GM23338 (cell line): ENCODE results near the gene ANTXR2. TPM values are rescaled to one million over a fixed set of nuclear protein-coding genes. Genes with fewer than 3 reads are reported as not detected.

Experiments
- ATAC-seq: fragments of 200-7000 bp; cut with Tn5 transposase; 3 replicates; pipeline ENCODE4 v1.9.1; 2020
- DNase-seq: peaks from one replicate; pipeline ENCODE4 v3.0.0-alpha.2; 2015; ENCODE audit warnings: low spot score
- H2AFZ ChIP-seq: fragments of 200-600 bp; sonication (generic); 2 replicates; pipeline ENCODE4 v1.8.0; 2016; ENCODE audit warnings: antibody characterized with exemption, mild to moderate bottlenecking, moderate library complexity
- H3F3A ChIP-seq: fragments of 200-600 bp; sonication (generic); replicated peaks from 2 replicates; pipeline ENCODE4 v1.8.0; 2017; ENCODE audit warnings: antibody characterized with exemption, mixed run types, low read depth
- H3K27ac ChIP-seq: fragments of 200-600 bp; sonication (generic); 2 replicates; pipeline ENCODE4 v1.6.1; 2016; ENCODE audit warnings: low read depth
- H3K27me3 ChIP-seq: fragments of 200-600 bp; sonication (generic); 2 replicates; pipeline ENCODE4 v1.8.0; 2016; ENCODE audit warnings: mild to moderate bottlenecking, mixed run types, moderate library complexity; ENCODE audit not compliant: insufficient read depth
- H3K36me3 ChIP-seq: fragments of 200-600 bp; sonication (generic); 2 replicates; pipeline ENCODE4 v1.8.0; 2016; ENCODE audit warnings: mild to moderate bottlenecking; ENCODE audit not compliant: insufficient read depth
- H3K4me1 ChIP-seq: fragments of 200-600 bp; sonication (generic); 2 replicates; pipeline ENCODE4 v1.8.0; 2016; ENCODE audit warnings: mild to moderate bottlenecking, moderate library complexity; ENCODE audit not compliant: insufficient read depth
- H3K4me2 ChIP-seq: fragments of 200-600 bp; sonication (generic); 2 replicates; pipeline ENCODE4 v1.7.1; 2017; ENCODE audit warnings: mixed run types
- H3K4me3 ChIP-seq: fragments of 200-600 bp; sonication (generic); 2 replicates; pipeline ENCODE4 v1.6.1; 2016; ENCODE audit warnings: mixed run types
- H3K79me2 ChIP-seq: fragments of 200-600 bp; sonication (generic); replicated peaks from 2 replicates; pipeline ENCODE4 v1.8.0; 2017; ENCODE audit warnings: mild to moderate bottlenecking; ENCODE audit not compliant: insufficient read depth
- H3K9me2 ChIP-seq: fragments of 200-600 bp; sonication (generic); 2 replicates; pipeline ENCODE4 v1.8.0; 2017; ENCODE audit not compliant: insufficient read depth
- H4K20me1 ChIP-seq: fragments of 200-600 bp; sonication (generic); replicated peaks from 2 replicates; pipeline ENCODE4 v1.8.0; 2017; ENCODE audit warnings: mild to moderate bottlenecking; ENCODE audit not compliant: insufficient read depth
- H3K27ac Mint-ChIP-seq: 2 replicates; pipeline ENCODE4 v1.8.0; 2020; ENCODE audit warnings: inconsistent platforms, mild to moderate bottlenecking, moderate library complexity, mixed read lengths
- H3K27me3 Mint-ChIP-seq: 3 replicates; pipeline ENCODE4 v1.8.0; 2022; ENCODE audit warnings: low read depth, mild to moderate bottlenecking, moderate library complexity, mixed read lengths, inconsistent platforms; ENCODE audit not compliant: insufficient read depth, poor library complexity
- H3K36me3 Mint-ChIP-seq: 3 replicates; pipeline ENCODE4 v1.8.0; 2021; ENCODE audit warnings: low read depth, mild to moderate bottlenecking, inconsistent platforms, moderate library complexity, mixed read lengths
- H3K4me1 Mint-ChIP-seq: 3 replicates; pipeline ENCODE4 v1.8.0; 2020; ENCODE audit warnings: mild to moderate bottlenecking, inconsistent platforms, mixed read lengths
- H3K4me3 Mint-ChIP-seq: 3 replicates; pipeline ENCODE4 v1.8.0; 2021; ENCODE audit warnings: moderate library complexity, mild to moderate bottlenecking, inconsistent platforms, mixed read lengths
- H3K9me3 Mint-ChIP-seq: 3 replicates; pipeline ENCODE4 v1.8.0; 2020; ENCODE audit warnings: moderate library complexity, mild to moderate bottlenecking, inconsistent platforms, mixed read lengths
- CREB1 ChIP-seq: fragments of 250-450 bp; sonication (Bioruptor Pico); IDR thresholded peaks from 2 replicates; pipeline ENCODE4 v1.5.0; 2020; ENCODE audit warnings: low read depth, mild to moderate bottlenecking, moderate library complexity
- CTCF ChIP-seq, 2 experiments: fragments of 200-600 bp in 1 of 2; sonication (generic) in 1 of 2; conservative IDR thresholded peaks; 2 replicates each; pipeline versions ENCODE4 v1.5.1 to v1.6.1; 2016 to 2017; ENCODE audit warnings: antibody characterized with exemption in 2 of 2, low read depth in 2 of 2, mild to moderate bottlenecking in 2 of 2, moderate library complexity in 1 of 2
- EZH2 ChIP-seq: fragments of 200-600 bp; sonication (generic); IDR thresholded peaks from one replicate; pipeline ENCODE4 v1.8.0; 2017; ENCODE audit warnings: antibody characterized with exemption, mild to moderate bottlenecking, low read depth; ENCODE audit not compliant: unreplicated experiment
- JUNB ChIP-seq: IDR thresholded peaks from one replicate; pipeline ENCODE4 v1.6.1; 2016; ENCODE audit warnings: antibody characterized with exemption; ENCODE audit not compliant: unreplicated experiment
- NANOG ChIP-seq: IDR thresholded peaks from 2 replicates; pipeline ENCODE4 v1.6.1; 2016; ENCODE audit warnings: antibody characterized with exemption, borderline replicate concordance
- REST ChIP-seq: IDR thresholded peaks from one replicate; pipeline ENCODE4 v1.6.1; 2018; ENCODE audit warnings: antibody characterized with exemption; ENCODE audit not compliant: unreplicated experiment
- STAT1 ChIP-seq: IDR thresholded peaks from one replicate; pipeline ENCODE4 v1.6.1; 2016; ENCODE audit warnings: antibody characterized with exemption; ENCODE audit not compliant: unreplicated experiment
- polyA plus RNA-seq: library from polyadenylated mRNA; unstranded; fragments of >200 nt; fragmentation: Nextera tagmentation; extraction: Ambion mirVana; gene quantifications from 2 replicates; pipeline ENCODE4 v1.2.1, GENCODE V29; 2016
- total RNA-seq: library from RNA; depleted of rRNA; stranded (reverse); fragments of >200 nt; shearing (Covaris generic); gene quantifications from 2 replicates; pipeline ENCODE4 v1.2.3, GENCODE V29; 2014

Gene ANTXR2
- total and polyA plus RNA-seq, 2 experiments from 2014 or later: 2.0 to 5.3 TPM

GRCh38 chr4:79869597-79870237, 203.3 kb downstream of the ANTXR2 start (continued):
- TF ChIP-seq JUNB: no peak
- TF ChIP-seq EZH2: no peak
- no peak for TF ChIP-seq REST
- no peak for TF ChIP-seq CTCF (conservative IDR thresholded peaks at IDR 0.05; ENCODE audit: low read depth in 2 of 2)

GRCh38 chr4:79865201-79865597, 207.8 kb downstream of the ANTXR2 start:
- Mint-ChIP-seq H3K36me3 (no peaks in the 10 kb centered on the region), H3K27me3 (no peaks in the 10 kb centered on the region), H3K4me3 (no peak overlapping the region), H3K9me3 (no peaks in the 10 kb centered on the region), H3K27ac (no peak overlapping the region), H3K4me1 (no peaks in the 10 kb centered on the region)
- H3K79me2 ChIP-seq: no peaks in the 10 kb centered on the region
- DNase-seq: no peak
- no peak overlapping the region for H3K27ac ChIP-seq
- H3K4me2 ChIP-seq: no peak overlapping the region
- H2AFZ ChIP-seq: peak overlapping the region; percentile 67; the same call in 1 of the 2 replicates
- no peaks in the 10 kb centered on the region for H3F3A ChIP-seq
- H3K27me3 ChIP-seq: no peaks in the 10 kb centered on the region
- TF ChIP-seq STAT1 (no peak), CTCF (conservative IDR thresholded peaks at IDR 0.05; ENCODE audit: low read depth in 2 of 2) (no peak), JUNB (no peak), NANOG (no peak), EZH2 (no peak), REST (no peak), CREB1 (CRISPR knock-in tag) (no peak)
- no peaks in the 10 kb centered on the region for H4K20me1 ChIP-seq
- no peaks in the 10 kb centered on the region for H3K36me3 ChIP-seq
- no peaks in the 10 kb centered on the region for H3K9me2 ChIP-seq
- H3K4me3 ChIP-seq: no peak overlapping the region
- no peaks in the 10 kb centered on the region for H3K4me1 ChIP-seq
- no peak for ATAC-seq
